Esophagus squamous epithelium (tissue), 4 donors: ENCODE data around the gene MNAT1.

Experiments used
- CTCF ChIP-seq, 6 experiments: fragments of 450-650 bp in 4 of 6; fragments of 200-600 bp in 2 of 6; sonication (generic) in 2 of 6; IDR thresholded peaks; one replicate each; pipeline ENCODE4 v1.5.1; 2016 to 2019; ENCODE audit warnings: antibody characterized with exemption in 6 of 6, mild to moderate bottlenecking in 4 of 6, moderate library complexity in 4 of 6
- POLR2A ChIP-seq, 4 donors: fragments of 450-650 bp; IDR thresholded peaks; one replicate each; pipeline ENCODE4 v1.6.1; 2017; ENCODE audit warnings: antibody characterized with exemption in 4 of 4, mild to moderate bottlenecking in 4 of 4, moderate library complexity in 3 of 4

- TF ChIP-seq CTCF (IDR thresholded peaks at IDR 0.05): no peak
- no peak for TF ChIP-seq POLR2A (IDR thresholded peaks at IDR 0.05)
These were observed 105.1 kb downstream of the MNAT1 start for GRCh38 chr14:60839657-60840056.
